Measurements from ENCODE around the gene KLK7. TPM values are rescaled to one million over a fixed set of nuclear protein-coding genes. Genes with fewer than 3 reads are reported as not detected.

The KLK7 gene
- total RNA-seq, 1 donor from 2014 or later, result not detected

- H3K27me3 ChIP-seq (ENCODE audit: low read depth), result peaks cover 38% of the 10 kb centered on the region
- H3K4me1 ChIP-seq, result no peaks in the 10 kb centered on the region
- H3K9me3 ChIP-seq, result no peaks in the 10 kb centered on the region
- ATAC-seq (no peak), DNase-seq (no peak)
- no peak for TF ChIP-seq CTCF (IDR thresholded peaks at IDR 0.05)
- H3K27ac ChIP-seq, result no peak overlapping the region
- H3K36me3 ChIP-seq, result no peaks in the 10 kb centered on the region
- no peak overlapping the region for H3K4me3 ChIP-seq
- intact Hi-C loops (cut with DNase I), result no loop called here
Measured at GRCh38 chr19:51010066-51010795, 26.5 kb upstream of the KLK7 start.

- Histone ChIP-seq H3K9me3 (no peaks in the 10 kb centered on the region), H3K27ac (no peak overlapping the region), H3K36me3 (no peaks in the 10 kb centered on the region), H3K4me1 (no peaks in the 10 kb centered on the region), H3K27me3 (ENCODE audit: low read depth) (peaks cover 39% of the 10 kb centered on the region), H3K4me3 (no peak overlapping the region)
- TF ChIP-seq CTCF (IDR thresholded peaks at IDR 0.05), result no peak
- DNase-seq, result no peak
- intact Hi-C loops (cut with DNase I), result no loop called here
- ATAC-seq, result no peak
Measured at GRCh38 chr19:51009061-51009891, 25.6 kb upstream of the KLK7 start.

- intact Hi-C loops (cut with DNase I), result no loop called here
- Histone ChIP-seq H3K9me3 (no peaks in the 10 kb centered on the region), H3K27ac (no peak overlapping the region), H3K4me3 (no peak overlapping the region), H3K4me1 (no peaks in the 10 kb centered on the region), H3K27me3 (ENCODE audit: low read depth) (peaks cover 34% of the 10 kb centered on the region), H3K36me3 (no peaks in the 10 kb centered on the region)
- DNase-seq, result no peak
- ATAC-seq, result no peak
- TF ChIP-seq CTCF (IDR thresholded peaks at IDR 0.05), result no peak
Measured at GRCh38 chr19:51007488-51007887, 23.8 kb upstream of the KLK7 start.

- ATAC-seq (no peak), DNase-seq (no peak)
- intact Hi-C loops (cut with DNase I), result no loop called here
- Histone ChIP-seq H3K4me3 (no peak overlapping the region), H3K4me1 (no peaks in the 10 kb centered on the region), H3K36me3 (no peaks in the 10 kb centered on the region), H3K9me3 (no peaks in the 10 kb centered on the region), H3K27ac (no peak overlapping the region), H3K27me3 (ENCODE audit: low read depth) (peaks cover 41% of the 10 kb centered on the region)
- no peak for TF ChIP-seq CTCF (IDR thresholded peaks at IDR 0.05)
Measured at GRCh38 chr19:51006406-51006805, 22.7 kb upstream of the KLK7 start.

- Histone ChIP-seq H3K36me3 (no peaks in the 10 kb centered on the region), H3K27ac (no peak overlapping the region), H3K4me1 (no peaks in the 10 kb centered on the region), H3K4me3 (no peak overlapping the region), H3K27me3 (ENCODE audit: low read depth) (peaks cover 49% of the 10 kb centered on the region), H3K9me3 (no peaks in the 10 kb centered on the region)
- intact Hi-C loops (cut with DNase I), result no loop called here
- DNase-seq (no peak), ATAC-seq (no peak)
- no peak for TF ChIP-seq CTCF (IDR thresholded peaks at IDR 0.05)
Measured at GRCh38 chr19:51005248-51005647, 21.5 kb upstream of the KLK7 start.

All from lower lobe of right lung (tissue), 2 donors.